Measurements from ENCODE around the gene LRRC75A. TPM values are rescaled to one million over a fixed set of nuclear protein-coding genes. Genes with fewer than 3 reads are reported as not detected.

LRRC75A gene
- total and polyA plus RNA-seq, 2 experiments from 2014 or later: 10.7 to 18.0 TPM

DNA sequence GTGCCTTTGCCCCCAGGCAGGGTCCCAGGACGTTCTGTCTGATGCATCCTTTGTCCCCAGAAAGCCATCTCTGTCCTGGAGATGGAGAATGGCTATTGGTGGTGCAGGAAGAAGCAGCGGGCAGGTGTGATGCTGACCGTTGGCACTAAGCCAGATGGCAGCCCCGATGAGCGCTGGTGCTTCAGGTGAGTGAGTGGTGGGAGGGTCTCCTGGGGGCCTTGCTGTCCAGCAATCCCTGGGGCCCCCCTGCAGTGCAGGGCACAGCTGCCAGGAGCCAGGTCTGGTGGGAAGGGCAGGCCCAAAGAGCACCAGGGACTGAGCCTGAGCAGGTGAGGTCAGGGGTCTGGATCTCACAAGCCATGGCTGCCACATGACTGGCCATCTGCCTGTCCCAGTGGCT, 58.5 kb downstream of the LRRC75A start:
- no peaks in the 10 kb centered on the region for H3K36me3 ChIP-seq (replicated peaks; ENCODE audit: insufficient read depth, low read depth)
- 86% methylated on average over 4 of the region's 5 CpGs for WGBS (ENCODE audit: low lambda C conversion rate, missing lambda C conversion rate)

DNA sequence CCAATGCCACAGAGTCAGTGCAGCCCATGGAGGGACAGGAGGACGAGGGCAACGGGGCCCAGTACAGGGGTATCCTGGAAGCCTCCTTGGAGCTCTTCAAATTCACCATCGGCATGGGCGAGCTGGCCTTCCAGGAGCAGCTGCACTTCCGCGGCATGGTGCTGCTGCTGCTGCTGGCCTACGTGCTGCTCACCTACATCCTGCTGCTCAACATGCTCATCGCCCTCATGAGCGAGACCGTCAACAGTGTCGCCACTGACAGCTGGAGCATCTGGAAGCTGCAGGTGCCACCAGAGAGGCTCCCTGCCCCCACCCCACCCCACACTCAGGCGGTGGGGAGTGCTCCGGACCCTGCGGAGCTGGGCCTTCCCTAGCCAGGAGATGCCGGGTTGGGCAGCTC, 60.0 kb downstream of the LRRC75A start:
- no peaks in the 10 kb centered on the region for H3K27me3 ChIP-seq
- TF ChIP-seq EZH2 (IDR thresholded peaks at IDR 0.05; ENCODE audit: borderline replicate concordance) (no peak), EZH2phosphoT487 (IDR thresholded peaks at IDR 0.05; ENCODE audit: low read depth, severe bottlenecking, unreplicated experiment) (no peak)
- TF ChIP-seq, protein P1, sequence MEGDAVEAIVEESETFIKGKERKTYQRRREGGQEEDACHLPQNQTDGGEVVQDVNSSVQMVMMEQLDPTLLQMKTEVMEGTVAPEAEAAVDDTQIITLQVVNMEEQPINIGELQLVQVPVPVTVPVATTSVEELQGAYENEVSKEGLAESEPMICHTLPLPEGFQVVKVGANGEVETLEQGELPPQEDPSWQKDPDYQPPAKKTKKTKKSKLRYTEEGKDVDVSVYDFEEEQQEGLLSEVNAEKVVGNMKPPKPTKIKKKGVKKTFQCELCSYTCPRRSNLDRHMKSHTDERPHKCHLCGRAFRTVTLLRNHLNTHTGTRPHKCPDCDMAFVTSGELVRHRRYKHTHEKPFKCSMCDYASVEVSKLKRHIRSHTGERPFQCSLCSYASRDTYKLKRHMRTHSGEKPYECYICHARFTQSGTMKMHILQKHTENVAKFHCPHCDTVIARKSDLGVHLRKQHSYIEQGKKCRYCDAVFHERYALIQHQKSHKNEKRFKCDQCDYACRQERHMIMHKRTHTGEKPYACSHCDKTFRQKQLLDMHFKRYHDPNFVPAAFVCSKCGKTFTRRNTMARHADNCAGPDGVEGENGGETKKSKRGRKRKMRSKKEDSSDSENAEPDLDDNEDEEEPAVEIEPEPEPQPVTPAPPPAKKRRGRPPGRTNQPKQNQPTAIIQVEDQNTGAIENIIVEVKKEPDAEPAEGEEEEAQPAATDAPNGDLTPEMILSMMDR (IDR thresholded peaks at IDR 0.05; ENCODE audit: poor library complexity): no peak
- no peaks in the 10 kb centered on the region for H4K20me1 ChIP-seq (ENCODE audit: insufficient read depth, poor library complexity, severe bottlenecking)
- H3K27ac ChIP-seq: no peak overlapping the region
- 94% methylated on average over 15 of the region's 15 CpGs for WGBS (ENCODE audit: low lambda C conversion rate, missing lambda C conversion rate)
- H3K36me3 ChIP-seq (replicated peaks; ENCODE audit: insufficient read depth, low read depth): no peaks in the 10 kb centered on the region
- no peak for DNase-seq (ENCODE audit: low spot score)
- no peak overlapping the region for H3K4me2 ChIP-seq
- no peaks in the 10 kb centered on the region for H3K9me3 ChIP-seq (ENCODE audit: low read depth)
- no peaks in the 10 kb centered on the region for H3K4me1 ChIP-seq (ENCODE audit: insufficient read depth)
- no peak overlapping the region for H3K4me3 ChIP-seq
- H3K79me2 ChIP-seq: no peaks in the 10 kb centered on the region
- H2AFZ ChIP-seq: no peak overlapping the region
- no peaks in the 10 kb centered on the region for H3K9me2 ChIP-seq (replicated peaks; ENCODE audit: insufficient read depth)

More for the DNA sequence above, 58.5 kb downstream of the LRRC75A start:
- Histone ChIP-seq H3K4me1 (ENCODE audit: insufficient read depth) (peaks cover 4% of the 10 kb centered on the region), H3K4me2 (no peak overlapping the region), H3K9me3 (ENCODE audit: low read depth) (no peaks in the 10 kb centered on the region), H3K9me2 (replicated peaks; ENCODE audit: insufficient read depth) (no peaks in the 10 kb centered on the region), H3K79me2 (no peaks in the 10 kb centered on the region), H2AFZ (no peak overlapping the region), H3K27ac (no peak overlapping the region), H3K27me3 (no peaks in the 10 kb centered on the region), H3K4me3 (no peak overlapping the region), H4K20me1 (ENCODE audit: insufficient read depth, poor library complexity, severe bottlenecking) (no peaks in the 10 kb centered on the region)
- TF ChIP-seq, protein P1 (IDR thresholded peaks at IDR 0.05; ENCODE audit: poor library complexity): no peak
- TF ChIP-seq EZH2phosphoT487 (IDR thresholded peaks at IDR 0.05; ENCODE audit: low read depth, severe bottlenecking, unreplicated experiment) (no peak), EZH2 (IDR thresholded peaks at IDR 0.05; ENCODE audit: borderline replicate concordance) (no peak)
- DNase-seq (ENCODE audit: low spot score): peak; percentile 4

DNA sequence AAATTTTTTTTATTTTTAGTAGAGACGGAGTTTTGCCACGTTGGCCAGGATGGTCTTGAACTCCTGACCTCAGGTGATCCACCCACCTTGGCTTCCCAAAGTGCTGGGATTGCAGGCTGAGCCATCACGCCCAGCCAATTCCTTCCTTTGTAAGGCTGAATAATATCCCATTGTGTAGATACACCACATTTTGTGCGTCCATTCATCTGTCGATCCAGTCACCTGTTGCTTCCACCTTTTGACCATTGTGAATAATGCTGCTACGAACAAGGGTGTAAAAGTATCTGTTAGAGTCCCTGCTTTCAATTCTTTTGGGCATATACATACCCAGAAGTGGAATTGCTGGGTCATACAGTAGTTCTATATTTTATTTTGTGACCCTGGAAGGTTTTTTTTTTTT, 61.3 kb downstream of the LRRC75A start:
- Histone ChIP-seq H3K27me3 (no peaks in the 10 kb centered on the region), H3K4me2 (no peak overlapping the region), H3K27ac (no peak overlapping the region), H4K20me1 (ENCODE audit: insufficient read depth, poor library complexity, severe bottlenecking) (no peaks in the 10 kb centered on the region), H3K9me2 (replicated peaks; ENCODE audit: insufficient read depth) (no peaks in the 10 kb centered on the region), H3K4me3 (no peak overlapping the region), H3K79me2 (no peaks in the 10 kb centered on the region), H3K4me1 (ENCODE audit: insufficient read depth) (no peaks in the 10 kb centered on the region), H3K9me3 (ENCODE audit: low read depth) (no peaks in the 10 kb centered on the region), H2AFZ (no peak overlapping the region), H3K36me3 (replicated peaks; ENCODE audit: insufficient read depth, low read depth) (no peaks in the 10 kb centered on the region)
- DNase-seq (ENCODE audit: low spot score): no peak
- TF ChIP-seq EZH2 (IDR thresholded peaks at IDR 0.05; ENCODE audit: borderline replicate concordance): no peak
- no peak for TF ChIP-seq EZH2phosphoT487 (IDR thresholded peaks at IDR 0.05; ENCODE audit: low read depth, severe bottlenecking, unreplicated experiment)
- TF ChIP-seq, protein P1 (IDR thresholded peaks at IDR 0.05; ENCODE audit: poor library complexity): no peak
- WGBS (ENCODE audit: low lambda C conversion rate, missing lambda C conversion rate): 76% methylated on average over 6 of the region's 6 CpGs

DNA sequence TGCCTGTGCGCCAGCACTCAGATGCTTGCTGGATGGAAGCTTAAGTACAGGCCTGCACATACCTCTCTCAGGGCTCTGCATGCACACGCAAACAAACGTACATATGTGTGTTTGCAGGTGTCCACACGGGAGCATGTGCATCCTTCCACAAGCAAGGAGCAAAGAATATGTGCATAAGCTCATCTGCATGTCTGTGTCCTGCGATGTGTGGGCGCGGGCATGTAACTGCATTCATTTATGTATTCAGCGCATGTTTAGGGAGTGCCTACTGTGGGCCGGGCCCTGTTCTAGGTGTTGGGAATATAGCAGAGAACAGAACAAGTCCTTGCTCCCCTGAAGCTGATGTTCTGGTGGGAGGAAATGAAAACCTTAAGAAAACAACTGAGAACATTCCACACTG, 62.9 kb downstream of the LRRC75A start:
- Histone ChIP-seq H4K20me1 (ENCODE audit: insufficient read depth, poor library complexity, severe bottlenecking) (no peaks in the 10 kb centered on the region), H3K9me3 (ENCODE audit: low read depth) (no peaks in the 10 kb centered on the region), H3K36me3 (replicated peaks; ENCODE audit: insufficient read depth, low read depth) (no peaks in the 10 kb centered on the region), H3K4me1 (ENCODE audit: insufficient read depth) (no peaks in the 10 kb centered on the region), H3K27ac (no peak overlapping the region), H3K4me3 (no peak overlapping the region), H3K9me2 (replicated peaks; ENCODE audit: insufficient read depth) (no peaks in the 10 kb centered on the region), H2AFZ (no peak overlapping the region), H3K27me3 (no peaks in the 10 kb centered on the region), H3K79me2 (no peaks in the 10 kb centered on the region), H3K4me2 (no peak overlapping the region)
- TF ChIP-seq EZH2 (IDR thresholded peaks at IDR 0.05; ENCODE audit: borderline replicate concordance): no peak
- TF ChIP-seq EZH2phosphoT487 (IDR thresholded peaks at IDR 0.05; ENCODE audit: low read depth, severe bottlenecking, unreplicated experiment): no peak
- TF ChIP-seq, protein P1 (IDR thresholded peaks at IDR 0.05; ENCODE audit: poor library complexity): no peak
- WGBS (ENCODE audit: low lambda C conversion rate, missing lambda C conversion rate): 93% methylated on average over 9 of the region's 9 CpGs
- no peak for DNase-seq (ENCODE audit: low spot score)
